Activated gamma-delta T cell (primary cell): ENCODE results near the gene SLIT3.

Experiments
- DNase-seq: peaks from one replicate; lab custom pipeline; 2025; lab: John Stamatoyannopoulos, UW

The SLIT3 gene

GRCh38 chr5:168865968-168866367, 435.0 kb downstream of the SLIT3 start:
- no peak for DNase-seq

- no peak for DNase-seq
These were observed 437.9 kb downstream of the SLIT3 start for GRCh38 chr5:168863021-168863420.

- no peak for DNase-seq
These were observed 440.4 kb downstream of the SLIT3 start for GRCh38 chr5:168860503-168860902.

- DNase-seq, result no peak
These were observed 440.9 kb downstream of the SLIT3 start for GRCh38 chr5:168860081-168860480.

GRCh38 chr5:168859471-168859870, 441.5 kb downstream of the SLIT3 start:
- DNase-seq, result no peak

GRCh38 chr5:168858994-168859393, 441.9 kb downstream of the SLIT3 start:
- DNase-seq, result no peak

- DNase-seq, result no peak
These were observed 442.6 kb downstream of the SLIT3 start for GRCh38 chr5:168858371-168858770.

- no peak for DNase-seq
These were observed 447.0 kb downstream of the SLIT3 start for GRCh38 chr5:168853972-168854371.

GRCh38 chr5:168852329-168852728, 448.6 kb downstream of the SLIT3 start:
- DNase-seq, result no peak

GRCh38 chr5:168851902-168852321, 449.0 kb downstream of the SLIT3 start:
- no peak for DNase-seq

GRCh38 chr5:168850683-168851082, 450.3 kb downstream of the SLIT3 start:
- no peak for DNase-seq

GRCh38 chr5:168848569-168848968, 452.4 kb downstream of the SLIT3 start:
- no peak for DNase-seq

- DNase-seq, result no peak
These were observed 453.3 kb downstream of the SLIT3 start for GRCh38 chr5:168847511-168848073.

GRCh38 chr5:168844922-168845296, 456.0 kb downstream of the SLIT3 start:
- DNase-seq, result no peak

- DNase-seq, result no peak
These were observed 456.7 kb downstream of the SLIT3 start for GRCh38 chr5:168844016-168844921.

- DNase-seq, result no peak
These were observed 457.5 kb downstream of the SLIT3 start for GRCh38 chr5:168843277-168844015.

GRCh38 chr5:168842571-168843205, 458.3 kb downstream of the SLIT3 start:
- no peak for DNase-seq

GRCh38 chr5:168837852-168838251, 463.1 kb downstream of the SLIT3 start:
- DNase-seq, result no peak

- DNase-seq, result no peak
These were observed 464.2 kb downstream of the SLIT3 start for GRCh38 chr5:168836603-168837231.

GRCh38 chr5:168833936-168834335, 467.0 kb downstream of the SLIT3 start:
- DNase-seq, result no peak

GRCh38 chr5:168833383-168833782, 467.6 kb downstream of the SLIT3 start:
- DNase-seq, result no peak

- DNase-seq, result no peak
These were observed 468.6 kb downstream of the SLIT3 start for GRCh38 chr5:168832308-168832707.
